ENCODE data around the gene PRDM12. TPM values are rescaled to one million over a fixed set of nuclear protein-coding genes. Genes with fewer than 3 reads are reported as not detected.

Gene PRDM12
- total and polyA plus RNA-seq, 2 experiments from 2014 or later = 0.11 TPM; not detected in 1

DNA sequence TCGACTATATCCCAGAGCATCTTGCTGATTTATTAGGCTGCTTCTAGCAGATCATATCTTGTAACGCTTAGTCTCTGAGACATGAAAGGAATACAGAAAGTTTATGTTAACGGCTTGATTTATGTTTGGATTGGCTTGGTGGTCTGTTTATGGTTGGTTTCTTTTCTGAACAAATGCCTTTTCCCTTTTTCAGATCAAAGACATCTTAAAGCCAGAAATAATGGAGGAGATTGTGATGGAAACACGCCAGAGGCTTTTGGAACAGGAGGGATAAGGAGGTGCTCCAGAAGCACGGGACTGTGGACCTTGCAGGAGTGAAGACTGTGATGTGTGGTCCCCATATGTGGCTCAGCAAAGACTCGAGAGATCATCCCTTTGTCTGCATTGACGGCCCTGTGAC is 39.1 kb downstream of the PRDM12 start:
- Mint-ChIP-seq H3K4me1 (no peaks in the 10 kb centered on the region), H3K4me3 (no peak overlapping the region), H3K27ac (no peak overlapping the region), H3K36me3 (ENCODE audit: low read depth) (peaks cover 71% of the 10 kb centered on the region), H3K27me3 (ENCODE audit: insufficient read depth, low read depth, poor library complexity) (peaks cover 11% of the 10 kb centered on the region), H3K9me3 (no peaks in the 10 kb centered on the region)
- Histone ChIP-seq H3K36me3 (ENCODE audit: insufficient read depth) (peaks cover 51% of the 10 kb centered on the region), H3K4me3 (no peak overlapping the region), H3K9me2 (ENCODE audit: insufficient read depth) (no peaks in the 10 kb centered on the region), H3K27ac (ENCODE audit: low read depth) (no peak overlapping the region), H4K20me1 (replicated peaks; ENCODE audit: insufficient read depth) (peaks cover 34% of the 10 kb centered on the region), H3K4me2 (no peak overlapping the region), H2AFZ (no peak overlapping the region), H3K4me1 (ENCODE audit: insufficient read depth) (0 out of 2 replicates have a peak, but pooled peaks cover 4% of the 10 kb centered on the region), H3K27me3 (ENCODE audit: insufficient read depth) (no peaks in the 10 kb centered on the region), H3K79me2 (replicated peaks; ENCODE audit: insufficient read depth) (peaks cover 36% of the 10 kb centered on the region), H3F3A (replicated peaks; ENCODE audit: low read depth) (peaks cover 59% of the 10 kb centered on the region)
- TF ChIP-seq EZH2 (IDR thresholded peaks at IDR 0.05; ENCODE audit: low read depth, unreplicated experiment) (no peak), ZNF331 (CRISPR knock-in tag; IDR thresholded peaks at IDR 0.05; ENCODE audit: low read depth) (no peak), POLR2AphosphoS5 (IDR thresholded peaks at IDR 0.05; ENCODE audit: low read depth) (no peak), NANOG (IDR thresholded peaks at IDR 0.05; ENCODE audit: borderline replicate concordance) (no peak), ZNF114 (CRISPR knock-in tag; IDR thresholded peaks at IDR 0.05) (no peak), JUNB (IDR thresholded peaks at IDR 0.05; ENCODE audit: unreplicated experiment) (no peak), EZH2phosphoT487 (IDR thresholded peaks at IDR 0.05; ENCODE audit: unreplicated experiment) (no peak), CREB1 (CRISPR knock-in tag; IDR thresholded peaks at IDR 0.05; ENCODE audit: low read depth) (no peak), STAT1 (IDR thresholded peaks at IDR 0.05; ENCODE audit: unreplicated experiment) (no peak)
- TF ChIP-seq, protein P1, sequence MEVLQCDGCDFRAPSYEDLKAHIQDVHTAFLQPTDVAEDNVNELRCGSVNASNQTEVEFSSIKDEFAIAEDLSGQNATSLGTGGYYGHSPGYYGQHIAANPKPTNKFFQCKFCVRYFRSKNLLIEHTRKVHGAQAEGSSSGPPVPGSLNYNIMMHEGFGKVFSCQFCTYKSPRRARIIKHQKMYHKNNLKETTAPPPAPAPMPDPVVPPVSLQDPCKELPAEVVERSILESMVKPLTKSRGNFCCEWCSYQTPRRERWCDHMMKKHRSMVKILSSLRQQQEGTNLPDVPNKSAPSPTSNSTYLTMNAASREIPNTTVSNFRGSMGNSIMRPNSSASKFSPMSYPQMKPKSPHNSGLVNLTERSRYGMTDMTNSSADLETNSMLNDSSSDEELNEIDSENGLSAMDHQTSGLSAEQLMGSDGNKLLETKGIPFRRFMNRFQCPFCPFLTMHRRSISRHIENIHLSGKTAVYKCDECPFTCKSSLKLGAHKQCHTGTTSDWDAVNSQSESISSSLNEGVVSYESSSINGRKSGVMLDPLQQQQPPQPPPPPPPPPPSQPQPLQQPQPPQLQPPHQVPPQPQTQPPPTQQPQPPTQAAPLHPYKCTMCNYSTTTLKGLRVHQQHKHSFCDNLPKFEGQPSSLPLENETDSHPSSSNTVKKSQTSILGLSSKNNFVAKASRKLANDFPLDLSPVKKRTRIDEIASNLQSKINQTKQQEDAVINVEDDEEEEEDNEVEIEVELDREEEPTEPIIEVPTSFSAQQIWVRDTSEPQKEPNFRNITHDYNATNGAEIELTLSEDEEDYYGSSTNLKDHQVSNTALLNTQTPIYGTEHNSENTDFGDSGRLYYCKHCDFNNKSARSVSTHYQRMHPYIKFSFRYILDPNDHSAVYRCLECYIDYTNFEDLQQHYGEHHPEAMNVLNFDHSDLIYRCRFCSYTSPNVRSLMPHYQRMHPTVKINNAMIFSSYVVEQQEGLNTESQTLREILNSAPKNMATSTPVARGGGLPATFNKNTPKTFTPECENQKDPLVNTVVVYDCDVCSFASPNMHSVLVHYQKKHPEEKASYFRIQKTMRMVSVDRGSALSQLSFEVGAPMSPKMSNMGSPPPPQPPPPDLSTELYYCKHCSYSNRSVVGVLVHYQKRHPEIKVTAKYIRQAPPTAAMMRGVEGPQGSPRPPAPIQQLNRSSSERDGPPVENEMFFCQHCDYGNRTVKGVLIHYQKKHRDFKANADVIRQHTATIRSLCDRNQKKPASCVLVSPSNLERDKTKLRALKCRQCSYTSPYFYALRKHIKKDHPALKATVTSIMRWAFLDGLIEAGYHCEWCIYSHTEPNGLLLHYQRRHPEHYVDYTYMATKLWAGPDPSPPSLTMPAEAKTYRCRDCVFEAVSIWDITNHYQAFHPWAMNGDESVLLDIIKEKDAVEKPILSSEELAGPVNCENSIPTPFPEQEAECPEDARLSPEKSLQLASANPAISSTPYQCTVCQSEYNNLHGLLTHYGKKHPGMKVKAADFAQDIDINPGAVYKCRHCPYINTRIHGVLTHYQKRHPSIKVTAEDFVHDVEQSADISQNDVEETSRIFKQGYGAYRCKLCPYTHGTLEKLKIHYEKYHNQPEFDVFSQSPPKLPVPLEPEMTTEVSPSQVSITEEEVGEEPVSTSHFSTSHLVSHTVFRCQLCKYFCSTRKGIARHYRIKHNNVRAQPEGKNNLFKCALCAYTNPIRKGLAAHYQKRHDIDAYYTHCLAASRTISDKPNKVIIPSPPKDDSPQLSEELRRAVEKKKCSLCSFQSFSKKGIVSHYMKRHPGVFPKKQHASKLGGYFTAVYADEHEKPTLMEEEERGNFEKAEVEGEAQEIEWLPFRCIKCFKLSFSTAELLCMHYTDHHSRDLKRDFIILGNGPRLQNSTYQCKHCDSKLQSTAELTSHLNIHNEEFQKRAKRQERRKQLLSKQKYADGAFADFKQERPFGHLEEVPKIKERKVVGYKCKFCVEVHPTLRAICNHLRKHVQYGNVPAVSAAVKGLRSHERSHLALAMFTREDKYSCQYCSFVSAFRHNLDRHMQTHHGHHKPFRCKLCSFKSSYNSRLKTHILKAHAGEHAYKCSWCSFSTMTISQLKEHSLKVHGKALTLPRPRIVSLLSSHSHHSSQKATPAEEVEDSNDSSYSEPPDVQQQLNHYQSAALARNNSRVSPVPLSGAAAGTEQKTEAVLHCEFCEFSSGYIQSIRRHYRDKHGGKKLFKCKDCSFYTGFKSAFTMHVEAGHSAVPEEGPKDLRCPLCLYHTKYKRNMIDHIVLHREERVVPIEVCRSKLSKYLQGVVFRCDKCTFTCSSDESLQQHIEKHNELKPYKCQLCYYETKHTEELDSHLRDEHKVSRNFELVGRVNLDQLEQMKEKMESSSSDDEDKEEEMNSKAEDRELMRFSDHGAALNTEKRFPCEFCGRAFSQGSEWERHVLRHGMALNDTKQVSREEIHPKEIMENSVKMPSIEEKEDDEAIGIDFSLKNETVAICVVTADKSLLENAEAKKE (CRISPR knock-in tag; IDR thresholded peaks at IDR 0.05) = no peak
- TF ChIP-seq, protein P2, sequence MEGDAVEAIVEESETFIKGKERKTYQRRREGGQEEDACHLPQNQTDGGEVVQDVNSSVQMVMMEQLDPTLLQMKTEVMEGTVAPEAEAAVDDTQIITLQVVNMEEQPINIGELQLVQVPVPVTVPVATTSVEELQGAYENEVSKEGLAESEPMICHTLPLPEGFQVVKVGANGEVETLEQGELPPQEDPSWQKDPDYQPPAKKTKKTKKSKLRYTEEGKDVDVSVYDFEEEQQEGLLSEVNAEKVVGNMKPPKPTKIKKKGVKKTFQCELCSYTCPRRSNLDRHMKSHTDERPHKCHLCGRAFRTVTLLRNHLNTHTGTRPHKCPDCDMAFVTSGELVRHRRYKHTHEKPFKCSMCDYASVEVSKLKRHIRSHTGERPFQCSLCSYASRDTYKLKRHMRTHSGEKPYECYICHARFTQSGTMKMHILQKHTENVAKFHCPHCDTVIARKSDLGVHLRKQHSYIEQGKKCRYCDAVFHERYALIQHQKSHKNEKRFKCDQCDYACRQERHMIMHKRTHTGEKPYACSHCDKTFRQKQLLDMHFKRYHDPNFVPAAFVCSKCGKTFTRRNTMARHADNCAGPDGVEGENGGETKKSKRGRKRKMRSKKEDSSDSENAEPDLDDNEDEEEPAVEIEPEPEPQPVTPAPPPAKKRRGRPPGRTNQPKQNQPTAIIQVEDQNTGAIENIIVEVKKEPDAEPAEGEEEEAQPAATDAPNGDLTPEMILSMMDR (conservative IDR thresholded peaks at IDR 0.05; ENCODE audit: low read depth in 2 of 2) = no peak
- TF ChIP-seq, protein P3, sequence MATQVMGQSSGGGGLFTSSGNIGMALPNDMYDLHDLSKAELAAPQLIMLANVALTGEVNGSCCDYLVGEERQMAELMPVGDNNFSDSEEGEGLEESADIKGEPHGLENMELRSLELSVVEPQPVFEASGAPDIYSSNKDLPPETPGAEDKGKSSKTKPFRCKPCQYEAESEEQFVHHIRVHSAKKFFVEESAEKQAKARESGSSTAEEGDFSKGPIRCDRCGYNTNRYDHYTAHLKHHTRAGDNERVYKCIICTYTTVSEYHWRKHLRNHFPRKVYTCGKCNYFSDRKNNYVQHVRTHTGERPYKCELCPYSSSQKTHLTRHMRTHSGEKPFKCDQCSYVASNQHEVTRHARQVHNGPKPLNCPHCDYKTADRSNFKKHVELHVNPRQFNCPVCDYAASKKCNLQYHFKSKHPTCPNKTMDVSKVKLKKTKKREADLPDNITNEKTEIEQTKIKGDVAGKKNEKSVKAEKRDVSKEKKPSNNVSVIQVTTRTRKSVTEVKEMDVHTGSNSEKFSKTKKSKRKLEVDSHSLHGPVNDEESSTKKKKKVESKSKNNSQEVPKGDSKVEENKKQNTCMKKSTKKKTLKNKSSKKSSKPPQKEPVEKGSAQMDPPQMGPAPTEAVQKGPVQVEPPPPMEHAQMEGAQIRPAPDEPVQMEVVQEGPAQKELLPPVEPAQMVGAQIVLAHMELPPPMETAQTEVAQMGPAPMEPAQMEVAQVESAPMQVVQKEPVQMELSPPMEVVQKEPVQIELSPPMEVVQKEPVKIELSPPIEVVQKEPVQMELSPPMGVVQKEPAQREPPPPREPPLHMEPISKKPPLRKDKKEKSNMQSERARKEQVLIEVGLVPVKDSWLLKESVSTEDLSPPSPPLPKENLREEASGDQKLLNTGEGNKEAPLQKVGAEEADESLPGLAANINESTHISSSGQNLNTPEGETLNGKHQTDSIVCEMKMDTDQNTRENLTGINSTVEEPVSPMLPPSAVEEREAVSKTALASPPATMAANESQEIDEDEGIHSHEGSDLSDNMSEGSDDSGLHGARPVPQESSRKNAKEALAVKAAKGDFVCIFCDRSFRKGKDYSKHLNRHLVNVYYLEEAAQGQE (IDR thresholded peaks at IDR 0.05; ENCODE audit: unreplicated experiment) = no peak
- TF ChIP-seq, protein P4, sequence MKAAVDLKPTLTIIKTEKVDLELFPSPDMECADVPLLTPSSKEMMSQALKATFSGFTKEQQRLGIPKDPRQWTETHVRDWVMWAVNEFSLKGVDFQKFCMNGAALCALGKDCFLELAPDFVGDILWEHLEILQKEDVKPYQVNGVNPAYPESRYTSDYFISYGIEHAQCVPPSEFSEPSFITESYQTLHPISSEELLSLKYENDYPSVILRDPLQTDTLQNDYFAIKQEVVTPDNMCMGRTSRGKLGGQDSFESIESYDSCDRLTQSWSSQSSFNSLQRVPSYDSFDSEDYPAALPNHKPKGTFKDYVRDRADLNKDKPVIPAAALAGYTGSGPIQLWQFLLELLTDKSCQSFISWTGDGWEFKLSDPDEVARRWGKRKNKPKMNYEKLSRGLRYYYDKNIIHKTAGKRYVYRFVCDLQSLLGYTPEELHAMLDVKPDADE (IDR thresholded peaks at IDR 0.05) = no peak
- no peak for ATAC-seq
- DNase-seq (ENCODE audit: low spot score) = no peak

Measured in GM23338 (cell line).